NCI-H1105 (cell line): ENCODE measurements around the gene OR2V2.

ENCODE experiments used
- DNase-seq: peaks from one replicate; lab custom pipeline; 2025; lab: John Stamatoyannopoulos, UW

OR2V2 gene

DNA sequence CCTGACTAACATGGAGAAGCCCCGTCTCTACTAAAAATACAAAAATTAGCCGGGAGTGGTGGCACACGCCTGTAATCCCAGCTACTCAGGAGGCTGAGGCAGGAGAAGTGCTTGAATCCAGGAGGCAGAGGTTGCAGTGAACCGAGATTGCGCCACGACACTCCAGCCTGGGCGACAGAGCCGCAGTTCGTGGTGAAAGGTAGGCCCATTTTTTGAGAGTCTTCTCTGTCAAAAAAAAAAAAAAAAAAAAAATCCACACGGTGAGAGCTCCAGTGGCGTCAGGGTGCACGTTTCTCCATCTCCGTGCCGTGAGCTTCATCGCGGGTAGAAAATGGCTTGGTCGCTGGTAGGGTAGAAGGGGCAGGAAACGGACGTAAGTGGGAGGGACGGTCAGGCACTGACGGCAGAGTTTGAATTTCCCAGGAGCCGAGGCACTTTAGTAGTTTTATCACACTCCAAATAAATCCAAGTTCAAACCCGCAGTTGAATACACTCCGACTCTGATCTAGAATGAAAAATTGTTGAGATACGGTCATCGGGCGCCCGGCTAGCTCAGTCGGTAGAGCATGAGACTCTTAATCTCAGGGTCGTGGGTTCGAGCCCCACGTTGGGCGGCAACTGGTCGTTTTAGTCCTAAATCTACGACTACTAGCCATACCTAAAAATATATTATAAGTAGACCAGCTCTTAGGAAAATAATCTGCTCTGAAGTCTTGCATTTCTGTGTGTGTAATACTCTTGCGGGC lies 60.0 kb downstream of the OR2V2 start:
- no peak for DNase-seq

DNA sequence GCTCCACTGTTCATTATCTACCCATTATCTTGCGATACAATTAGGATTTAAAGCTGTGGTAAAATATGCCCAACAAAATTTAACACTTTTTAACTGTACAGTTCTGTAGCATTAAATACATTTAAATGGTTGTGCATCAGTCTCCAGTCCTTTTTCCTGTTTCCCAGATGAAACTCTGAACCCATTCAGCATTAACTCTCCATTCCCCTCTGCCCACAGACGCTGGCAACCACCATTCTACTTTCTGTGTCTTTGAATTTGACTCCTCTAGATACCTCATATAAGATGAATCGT lies 60.5 kb downstream of the OR2V2 start:
- no peak for DNase-seq
